H9 (cell line): ENCODE results near the gene TM9SF2. TPM values are rescaled to one million over a fixed set of nuclear protein-coding genes. Genes with fewer than 3 reads are reported as not detected.

Experiments
- DNase-seq: peaks from one replicate; pipeline ENCODE4 v3.0.0-alpha.2; 2017
- H2AFZ ChIP-seq: one replicate; pipeline ENCODE4 v1.6.1; 2013; ENCODE audit warnings: mild to moderate bottlenecking, low read length, control low read depth, moderate library complexity
- H2AK5ac ChIP-seq: 2 replicates; pipeline ENCODE4 v1.6.1; 2013; ENCODE audit warnings: low read length, control low read depth, mixed read lengths; ENCODE audit not compliant: insufficient read length
- H2BK120ac ChIP-seq: one replicate; pipeline ENCODE4 v1.6.1; 2013; ENCODE audit warnings: low read depth, mild to moderate bottlenecking, low read length, control low read depth, inconsistent platforms; ENCODE audit not compliant: poor library complexity, severe bottlenecking
- H2BK12ac ChIP-seq: 2 replicates; pipeline ENCODE4 v1.6.1; 2013; ENCODE audit warnings: low read length, control low read depth, mixed read lengths, low read depth; ENCODE audit not compliant: insufficient read length
- H2BK15ac ChIP-seq: 2 replicates; pipeline ENCODE4 v1.6.1; 2013; ENCODE audit warnings: low read depth, low read length, control low read depth
- H2BK20ac ChIP-seq: one replicate; pipeline ENCODE4 v1.6.1; 2013; ENCODE audit warnings: low read depth, mild to moderate bottlenecking, low read length, control low read depth, inconsistent platforms; ENCODE audit not compliant: poor library complexity, severe bottlenecking
- H2BK5ac ChIP-seq: 2 replicates; pipeline ENCODE4 v1.6.1; 2013; ENCODE audit warnings: low read length, control low read depth, mixed read lengths; ENCODE audit not compliant: insufficient read length
- H3K14ac ChIP-seq: 2 replicates; pipeline ENCODE4 v1.6.1; 2013; ENCODE audit warnings: low read length, control low read depth; ENCODE audit not compliant: insufficient read depth
- H3K18ac ChIP-seq: 2 replicates; pipeline ENCODE4 v1.6.1; 2013; ENCODE audit warnings: low read depth, mild to moderate bottlenecking, mixed read lengths, low read length, control low read depth; ENCODE audit not compliant: insufficient read length
- H3K23ac ChIP-seq: 2 replicates; pipeline ENCODE4 v1.6.1; 2013; ENCODE audit warnings: low read length, control low read depth, mixed read lengths, low read depth; ENCODE audit not compliant: insufficient read length
- H3K23me2 ChIP-seq: 2 replicates; pipeline ENCODE4 v1.6.1; 2013; ENCODE audit warnings: low read depth, mild to moderate bottlenecking, mixed read lengths, low read length, control low read depth; ENCODE audit not compliant: insufficient read length, poor library complexity, severe bottlenecking
- H3K27ac ChIP-seq: 2 replicates; pipeline ENCODE4 v1.5.1; 2013; ENCODE audit warnings: low read length, control low read depth, mixed read lengths, low read depth; ENCODE audit not compliant: insufficient read length
- H3K27me3 ChIP-seq: 2 replicates; pipeline ENCODE4 v1.6.1; 2013; ENCODE audit warnings: low read length, control low read depth, inconsistent platforms; ENCODE audit not compliant: insufficient read depth
- H3K4ac ChIP-seq: 2 replicates; pipeline ENCODE4 v1.6.1; 2013; ENCODE audit warnings: low read depth, mild to moderate bottlenecking, control low read depth, inconsistent platforms, low read length, moderate library complexity
- H3K4me1 ChIP-seq: 2 replicates; pipeline ENCODE4 v1.6.1; 2013; ENCODE audit warnings: low read length, control low read depth, inconsistent platforms; ENCODE audit not compliant: insufficient read depth
- H3K4me2 ChIP-seq: 2 replicates; pipeline ENCODE4 v1.6.1; 2013; ENCODE audit warnings: low read length, control low read depth, mixed read lengths; ENCODE audit not compliant: insufficient read length, insufficient read depth
- H3K56ac ChIP-seq: 2 replicates; pipeline ENCODE4 v1.6.1; 2013; ENCODE audit warnings: low read depth, mild to moderate bottlenecking, mixed read lengths, low read length, control low read depth; ENCODE audit not compliant: insufficient read length
- H3K79me1 ChIP-seq: 2 replicates; pipeline ENCODE4 v1.6.1; 2013; ENCODE audit warnings: low read depth, mild to moderate bottlenecking, moderate library complexity, low read length, control low read depth, inconsistent platforms; ENCODE audit not compliant: insufficient read depth, poor library complexity, severe bottlenecking
- H3K79me2 ChIP-seq: 2 replicates; pipeline ENCODE4 v1.6.1; 2013; ENCODE audit warnings: low read length, control low read depth, inconsistent platforms; ENCODE audit not compliant: insufficient read depth
- H3K9ac ChIP-seq: 2 replicates; pipeline ENCODE4 v1.6.1; 2013; ENCODE audit warnings: low read length, control low read depth, mixed read lengths; ENCODE audit not compliant: insufficient read length; ENCODE audit errors: extremely low read depth
- H3K9me3 ChIP-seq: one replicate; pipeline ENCODE4 v1.6.1; 2013; ENCODE audit warnings: low read depth, low read length, inconsistent platforms; ENCODE audit not compliant: control insufficient read depth
- H3T11ph ChIP-seq: one replicate; pipeline ENCODE4 v1.6.1; 2013; ENCODE audit warnings: mild to moderate bottlenecking, low read length, control low read depth, inconsistent platforms
- H4K20me1 ChIP-seq: one replicate; pipeline ENCODE4 v1.6.1; 2013; ENCODE audit not compliant: control insufficient read depth, insufficient read length, insufficient read depth
- H4K5ac ChIP-seq: 2 replicates; pipeline ENCODE4 v1.6.1; 2013; ENCODE audit warnings: low read depth, mild to moderate bottlenecking, mixed read lengths, low read length, control low read depth; ENCODE audit not compliant: insufficient read length
- H4K8ac ChIP-seq: replicated peaks from 2 replicates; pipeline ENCODE4 v1.6.1; 2013; ENCODE audit warnings: low read length, control low read depth, mixed read lengths, low read depth; ENCODE audit not compliant: insufficient read length
- H4K91ac ChIP-seq: 2 replicates; pipeline ENCODE4 v1.6.1; 2013; ENCODE audit warnings: low read depth, mild to moderate bottlenecking, moderate library complexity, mixed read lengths, low read length, control low read depth; ENCODE audit not compliant: insufficient read length
- H3K27ac Mint-ChIP-seq, 3 experiments: 2 replicates in 2 of 3; 3 replicates in 1 of 3; pipeline ENCODE4 v1.8.0; 2020 to 2021; ENCODE audit warnings: mixed read lengths in 3 of 3, mild to moderate bottlenecking in 1 of 3, moderate library complexity in 1 of 3
- H3K27me3 Mint-ChIP-seq: 2 replicates; pipeline ENCODE4 v1.8.0; 2021; ENCODE audit warnings: low read depth, mild to moderate bottlenecking, moderate library complexity, mixed read lengths
- H3K36me3 Mint-ChIP-seq, 3 experiments: 2 replicates in 2 of 3; 3 replicates in 1 of 3; pipeline ENCODE4 v1.8.0; 2020 to 2021; ENCODE audit warnings: low read depth in 3 of 3, mixed read lengths in 3 of 3; ENCODE audit not compliant: insufficient read depth in 1 of 3
- H3K4me1 Mint-ChIP-seq, 2 experiments: 2 replicates each; pipeline ENCODE4 v1.8.0; 2020; ENCODE audit warnings: mixed read lengths in 2 of 2
- H3K4me3 Mint-ChIP-seq, 2 experiments: 2 replicates in 1 of 2; 3 replicates in 1 of 2; pipeline ENCODE4 v1.8.0; 2020 to 2021; ENCODE audit warnings: mild to moderate bottlenecking in 2 of 2, mixed read lengths in 2 of 2, moderate library complexity in 1 of 2
- H3K9me3 Mint-ChIP-seq, 2 experiments: 2 replicates in 1 of 2; 3 replicates in 1 of 2; pipeline ENCODE4 v1.8.0; 2020; ENCODE audit warnings: mild to moderate bottlenecking in 2 of 2, mixed read lengths in 2 of 2, moderate library complexity in 1 of 2
- CTCF ChIP-seq: fragments of 200-600 bp; sonication (generic); conservative IDR thresholded peaks from 3 replicates; pipeline ENCODE4 v1.8.0; 2021; ENCODE audit warnings: antibody characterized with exemption, mild to moderate bottlenecking
- WGBS: extraction: QIAGEN DNeasy Blood & Tissue Kit; methylation state at CpG from one replicate; pipeline ENCODE4 v1.1.7; 2013; ENCODE audit warnings: missing lambda C conversion rate, low lambda C conversion rate, mixed read lengths; ENCODE audit not compliant: insufficient read length; ENCODE audit errors: extremely low coverage; 5-methylcytosine and 5-hydroxymethylcytosine counted together
- total RNA-seq: library from RNA; stranded (reverse); gene quantifications from 2 replicates; pipeline ENCODE4 v1.2.1, GENCODE V29; 2021

Gene TM9SF2
- total RNA-seq, 1 experiment from 2014 or later, result 86.1 TPM

DNA sequence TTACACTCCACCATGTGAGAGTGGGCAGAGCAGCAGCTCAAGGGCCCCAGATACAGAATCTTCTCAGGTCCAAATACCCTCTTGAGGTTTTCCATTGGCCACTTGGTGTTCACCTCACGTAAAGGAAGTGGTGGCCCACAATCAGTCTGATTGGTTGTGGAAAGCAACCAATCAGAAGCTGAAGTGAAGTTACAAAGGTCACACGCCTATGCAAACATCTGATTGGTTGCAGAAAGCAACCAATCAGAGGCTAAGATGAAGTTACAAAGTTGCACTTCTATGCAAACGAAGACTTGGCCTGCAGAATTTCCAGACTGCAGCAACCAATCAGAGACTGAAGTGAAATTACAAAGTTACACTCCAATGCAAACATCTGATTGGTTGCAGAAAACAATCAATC, 14.3 kb upstream of the TM9SF2 start:
- Histone ChIP-seq H3K4me2 (no peak overlapping the region), H3K9ac (no peak overlapping the region), H3K4me1 (no peaks in the 10 kb centered on the region), H3K4ac (no peak overlapping the region), H3K14ac (no peak overlapping the region), H3K23me2 (no peaks in the 10 kb centered on the region), H4K20me1 (no peaks in the 10 kb centered on the region), H2BK5ac (no peak overlapping the region), H2BK12ac (no peak overlapping the region), H2AFZ (no peak overlapping the region), H4K8ac (no peak overlapping the region), H3K27me3 (no peaks in the 10 kb centered on the region), H3K18ac (no peak overlapping the region), H2BK120ac (no peak overlapping the region), H4K91ac (no peak overlapping the region), H3K27ac (no peak overlapping the region), H3K23ac (no peak overlapping the region), H2AK5ac (no peak overlapping the region), H3K79me1 (no peaks in the 10 kb centered on the region), H3K56ac (no peak overlapping the region), H2BK20ac (no peak overlapping the region), H2BK15ac (no peak overlapping the region), H3T11ph (no peak overlapping the region), H3K9me3 (no peaks in the 10 kb centered on the region), H3K79me2 (no peaks in the 10 kb centered on the region), H4K5ac (no peak overlapping the region)
- no CpG with 5 or more reads among the region's 3 CpGs for WGBS
- TF ChIP-seq CTCF, result no peak
- Mint-ChIP-seq H3K4me3 (no peak overlapping the region), H3K36me3 (peaks cover 0 to 3% (median 2%) of the 10 kb centered on the region in 3 experiments; a peak in 5 of 7 replicates), H3K4me1 (no peaks in the 10 kb centered on the region), H3K27ac (no peak overlapping the region), H3K27me3 (peaks cover 2% of the 10 kb centered on the region; the same call in 1 of the 2 replicates), H3K9me3 (peaks cover 4 to 6% of the 10 kb centered on the region in 2 experiments; a peak in 3 of 5 replicates)
- DNase-seq, result no peak
